H9 (cell line): ENCODE measurements around the gene LHPP. TPM values are rescaled to one million over a fixed set of nuclear protein-coding genes. Genes with fewer than 3 reads are reported as not detected.

Experiments used
- DNase-seq: peaks from one replicate; pipeline ENCODE4 v3.0.0-alpha.2; 2017
- H2AFZ ChIP-seq: one replicate; pipeline ENCODE4 v1.6.1; 2013; ENCODE audit warnings: mild to moderate bottlenecking, low read length, control low read depth, moderate library complexity
- H2AK5ac ChIP-seq: 2 replicates; pipeline ENCODE4 v1.6.1; 2013; ENCODE audit warnings: low read length, control low read depth, mixed read lengths; ENCODE audit not compliant: insufficient read length
- H2BK120ac ChIP-seq: one replicate; pipeline ENCODE4 v1.6.1; 2013; ENCODE audit warnings: low read depth, mild to moderate bottlenecking, low read length, control low read depth, inconsistent platforms; ENCODE audit not compliant: poor library complexity, severe bottlenecking
- H2BK12ac ChIP-seq: 2 replicates; pipeline ENCODE4 v1.6.1; 2013; ENCODE audit warnings: low read length, control low read depth, mixed read lengths, low read depth; ENCODE audit not compliant: insufficient read length
- H2BK15ac ChIP-seq: 2 replicates; pipeline ENCODE4 v1.6.1; 2013; ENCODE audit warnings: low read depth, low read length, control low read depth
- H2BK20ac ChIP-seq: one replicate; pipeline ENCODE4 v1.6.1; 2013; ENCODE audit warnings: low read depth, mild to moderate bottlenecking, low read length, control low read depth, inconsistent platforms; ENCODE audit not compliant: poor library complexity, severe bottlenecking
- H2BK5ac ChIP-seq: 2 replicates; pipeline ENCODE4 v1.6.1; 2013; ENCODE audit warnings: low read length, control low read depth, mixed read lengths; ENCODE audit not compliant: insufficient read length
- H3K14ac ChIP-seq: 2 replicates; pipeline ENCODE4 v1.6.1; 2013; ENCODE audit warnings: low read length, control low read depth; ENCODE audit not compliant: insufficient read depth
- H3K18ac ChIP-seq: 2 replicates; pipeline ENCODE4 v1.6.1; 2013; ENCODE audit warnings: low read depth, mild to moderate bottlenecking, mixed read lengths, low read length, control low read depth; ENCODE audit not compliant: insufficient read length
- H3K23ac ChIP-seq: 2 replicates; pipeline ENCODE4 v1.6.1; 2013; ENCODE audit warnings: low read length, control low read depth, mixed read lengths, low read depth; ENCODE audit not compliant: insufficient read length
- H3K23me2 ChIP-seq: 2 replicates; pipeline ENCODE4 v1.6.1; 2013; ENCODE audit warnings: low read depth, mild to moderate bottlenecking, mixed read lengths, low read length, control low read depth; ENCODE audit not compliant: insufficient read length, poor library complexity, severe bottlenecking
- H3K27ac ChIP-seq: 2 replicates; pipeline ENCODE4 v1.5.1; 2013; ENCODE audit warnings: low read length, control low read depth, mixed read lengths, low read depth; ENCODE audit not compliant: insufficient read length
- H3K27me3 ChIP-seq: 2 replicates; pipeline ENCODE4 v1.6.1; 2013; ENCODE audit warnings: low read length, control low read depth, inconsistent platforms; ENCODE audit not compliant: insufficient read depth
- H3K4ac ChIP-seq: 2 replicates; pipeline ENCODE4 v1.6.1; 2013; ENCODE audit warnings: low read depth, mild to moderate bottlenecking, control low read depth, inconsistent platforms, low read length, moderate library complexity
- H3K4me1 ChIP-seq: 2 replicates; pipeline ENCODE4 v1.6.1; 2013; ENCODE audit warnings: low read length, control low read depth, inconsistent platforms; ENCODE audit not compliant: insufficient read depth
- H3K4me2 ChIP-seq: 2 replicates; pipeline ENCODE4 v1.6.1; 2013; ENCODE audit warnings: low read length, control low read depth, mixed read lengths; ENCODE audit not compliant: insufficient read length, insufficient read depth
- H3K56ac ChIP-seq: 2 replicates; pipeline ENCODE4 v1.6.1; 2013; ENCODE audit warnings: low read depth, mild to moderate bottlenecking, mixed read lengths, low read length, control low read depth; ENCODE audit not compliant: insufficient read length
- H3K79me1 ChIP-seq: 2 replicates; pipeline ENCODE4 v1.6.1; 2013; ENCODE audit warnings: low read depth, mild to moderate bottlenecking, moderate library complexity, low read length, control low read depth, inconsistent platforms; ENCODE audit not compliant: insufficient read depth, poor library complexity, severe bottlenecking
- H3K79me2 ChIP-seq: 2 replicates; pipeline ENCODE4 v1.6.1; 2013; ENCODE audit warnings: low read length, control low read depth, inconsistent platforms; ENCODE audit not compliant: insufficient read depth
- H3K9ac ChIP-seq: 2 replicates; pipeline ENCODE4 v1.6.1; 2013; ENCODE audit warnings: low read length, control low read depth, mixed read lengths; ENCODE audit not compliant: insufficient read length; ENCODE audit errors: extremely low read depth
- H3K9me3 ChIP-seq: one replicate; pipeline ENCODE4 v1.6.1; 2013; ENCODE audit warnings: low read depth, low read length, inconsistent platforms; ENCODE audit not compliant: control insufficient read depth
- H3T11ph ChIP-seq: one replicate; pipeline ENCODE4 v1.6.1; 2013; ENCODE audit warnings: mild to moderate bottlenecking, low read length, control low read depth, inconsistent platforms
- H4K20me1 ChIP-seq: one replicate; pipeline ENCODE4 v1.6.1; 2013; ENCODE audit not compliant: control insufficient read depth, insufficient read length, insufficient read depth
- H4K5ac ChIP-seq: 2 replicates; pipeline ENCODE4 v1.6.1; 2013; ENCODE audit warnings: low read depth, mild to moderate bottlenecking, mixed read lengths, low read length, control low read depth; ENCODE audit not compliant: insufficient read length
- H4K8ac ChIP-seq: replicated peaks from 2 replicates; pipeline ENCODE4 v1.6.1; 2013; ENCODE audit warnings: low read length, control low read depth, mixed read lengths, low read depth; ENCODE audit not compliant: insufficient read length
- H4K91ac ChIP-seq: 2 replicates; pipeline ENCODE4 v1.6.1; 2013; ENCODE audit warnings: low read depth, mild to moderate bottlenecking, moderate library complexity, mixed read lengths, low read length, control low read depth; ENCODE audit not compliant: insufficient read length
- H3K27ac Mint-ChIP-seq, 3 experiments: 2 replicates in 2 of 3; 3 replicates in 1 of 3; pipeline ENCODE4 v1.8.0; 2020 to 2021; ENCODE audit warnings: mixed read lengths in 3 of 3, mild to moderate bottlenecking in 1 of 3, moderate library complexity in 1 of 3
- H3K27me3 Mint-ChIP-seq: 2 replicates; pipeline ENCODE4 v1.8.0; 2021; ENCODE audit warnings: low read depth, mild to moderate bottlenecking, moderate library complexity, mixed read lengths
- H3K36me3 Mint-ChIP-seq, 3 experiments: 2 replicates in 2 of 3; 3 replicates in 1 of 3; pipeline ENCODE4 v1.8.0; 2020 to 2021; ENCODE audit warnings: low read depth in 3 of 3, mixed read lengths in 3 of 3; ENCODE audit not compliant: insufficient read depth in 1 of 3
- H3K4me1 Mint-ChIP-seq, 2 experiments: 2 replicates each; pipeline ENCODE4 v1.8.0; 2020; ENCODE audit warnings: mixed read lengths in 2 of 2
- H3K4me3 Mint-ChIP-seq, 2 experiments: 2 replicates in 1 of 2; 3 replicates in 1 of 2; pipeline ENCODE4 v1.8.0; 2020 to 2021; ENCODE audit warnings: mild to moderate bottlenecking in 2 of 2, mixed read lengths in 2 of 2, moderate library complexity in 1 of 2
- H3K9me3 Mint-ChIP-seq, 2 experiments: 2 replicates in 1 of 2; 3 replicates in 1 of 2; pipeline ENCODE4 v1.8.0; 2020; ENCODE audit warnings: mild to moderate bottlenecking in 2 of 2, mixed read lengths in 2 of 2, moderate library complexity in 1 of 2
- CTCF ChIP-seq: fragments of 200-600 bp; sonication (generic); conservative IDR thresholded peaks from 3 replicates; pipeline ENCODE4 v1.8.0; 2021; ENCODE audit warnings: antibody characterized with exemption, mild to moderate bottlenecking
- WGBS: extraction: QIAGEN DNeasy Blood & Tissue Kit; methylation state at CpG from one replicate; pipeline ENCODE4 v1.1.7; 2013; ENCODE audit warnings: missing lambda C conversion rate, low lambda C conversion rate, mixed read lengths; ENCODE audit not compliant: insufficient read length; ENCODE audit errors: extremely low coverage; 5-methylcytosine and 5-hydroxymethylcytosine counted together
- total RNA-seq: library from RNA; stranded (reverse); gene quantifications from 2 replicates; pipeline ENCODE4 v1.2.1, GENCODE V29; 2021

Gene LHPP
- total RNA-seq, 1 experiment from 2014 or later, result 29.6 TPM

GRCh38 chr10:124518366-124518765 is 56.7 kb downstream of the LHPP start:
- no peak overlapping the region for H2BK15ac ChIP-seq
- H3K23me2 ChIP-seq, result no peaks in the 10 kb centered on the region
- no peak overlapping the region for H3K4ac ChIP-seq
- no CpG with 5 or more reads among the region's 15 CpGs for WGBS
- Mint-ChIP-seq H3K27ac (no peak overlapping the region), H3K4me3 (no peak overlapping the region), H3K27me3 (peaks cover 3% of the 10 kb centered on the region), H3K36me3 (peaks cover 2 to 8% (median 8%) of the 10 kb centered on the region in 3 experiments; a peak in 5 of 7 replicates), H3K9me3 (no peaks in the 10 kb centered on the region; a peak in 2 of 5 replicates), H3K4me1 (peaks cover 11 to 20% of the 10 kb centered on the region in 2 experiments)
- H2BK120ac ChIP-seq, result no peak overlapping the region
- H3K18ac ChIP-seq, result no peak overlapping the region
- H2AK5ac ChIP-seq, result no peak overlapping the region
- no peak overlapping the region for H3K14ac ChIP-seq
- H4K91ac ChIP-seq, result no peak overlapping the region
- no peak overlapping the region for H3T11ph ChIP-seq
- no peaks in the 10 kb centered on the region for H3K4me1 ChIP-seq
- no peaks in the 10 kb centered on the region for H4K20me1 ChIP-seq
- no peaks in the 10 kb centered on the region for H3K79me1 ChIP-seq
- no peak overlapping the region for H2BK20ac ChIP-seq
- H2BK5ac ChIP-seq, result no peak overlapping the region
- H3K56ac ChIP-seq, result no peak overlapping the region
- no peak overlapping the region for H3K23ac ChIP-seq
- H3K79me2 ChIP-seq, result no peaks in the 10 kb centered on the region
- no peaks in the 10 kb centered on the region for H3K27me3 ChIP-seq
- H3K4me2 ChIP-seq, result no peak overlapping the region
- H4K5ac ChIP-seq, result no peak overlapping the region
- no peak overlapping the region for H3K27ac ChIP-seq
- no peak overlapping the region for H2BK12ac ChIP-seq
- no peak overlapping the region for H3K9ac ChIP-seq
- no peaks in the 10 kb centered on the region for H3K9me3 ChIP-seq
- H4K8ac ChIP-seq, result no peak overlapping the region
- H2AFZ ChIP-seq, result no peak overlapping the region
- no peak for TF ChIP-seq CTCF
- DNase-seq, result no peak
